ENCODE results near the gene PRDM15.

The PRDM15 gene

GRCh38 chr21:41821081-41821755, 57.9 kb downstream of the PRDM15 start:
- no peak for DNase-seq

GRCh38 chr21:41820384-41821080, 58.6 kb downstream of the PRDM15 start:
- DNase-seq, result no peak

- DNase-seq, result no peak
Observed at GRCh38 chr21:41819856-41820281, 59.3 kb downstream of the PRDM15 start.

- no peak for DNase-seq
Observed at GRCh38 chr21:41819236-41819855, 59.8 kb downstream of the PRDM15 start.

- no peak for DNase-seq
Observed at GRCh38 chr21:41817877-41818855, 61.0 kb downstream of the PRDM15 start.

GRCh38 chr21:41817228-41817627, 61.9 kb downstream of the PRDM15 start:
- peak; percentile 43 for DNase-seq

- peak; percentile 72 for DNase-seq
Observed at GRCh38 chr21:41816583-41817165, 62.5 kb downstream of the PRDM15 start.

- no peak for DNase-seq
Observed at GRCh38 chr21:41815652-41816582, 63.2 kb downstream of the PRDM15 start.

GRCh38 chr21:41813226-41813625, 65.9 kb downstream of the PRDM15 start:
- DNase-seq, result no peak

GRCh38 chr21:41812679-41813078, 66.5 kb downstream of the PRDM15 start:
- DNase-seq, result no peak

GRCh38 chr21:41810597-41810932, 68.6 kb downstream of the PRDM15 start:
- no peak for DNase-seq

- DNase-seq, result no peak
Observed at GRCh38 chr21:41809891-41810596, 69.1 kb downstream of the PRDM15 start.

GRCh38 chr21:41808846-41809245, 70.3 kb downstream of the PRDM15 start:
- no peak for DNase-seq

- no peak for DNase-seq
Observed at GRCh38 chr21:41808094-41808493, 71.0 kb downstream of the PRDM15 start.

- no peak for DNase-seq
Observed at GRCh38 chr21:41806773-41807172, 72.4 kb downstream of the PRDM15 start.

- DNase-seq, result no peak
Observed at GRCh38 chr21:41805643-41806042, 73.5 kb downstream of the PRDM15 start.

- no peak for DNase-seq
Observed at GRCh38 chr21:41805038-41805437, 74.1 kb downstream of the PRDM15 start.

GRCh38 chr21:41804381-41804780, 74.8 kb downstream of the PRDM15 start:
- DNase-seq, result no peak

GRCh38 chr21:41803316-41803715, 75.8 kb downstream of the PRDM15 start:
- no peak for DNase-seq

- DNase-seq, result no peak
Observed at GRCh38 chr21:41802684-41803083, 76.5 kb downstream of the PRDM15 start.

GRCh38 chr21:41802198-41802584, 77.0 kb downstream of the PRDM15 start:
- DNase-seq, result no peak
